ENCODE measurements around the gene CCL7. TPM values are rescaled to one million over a fixed set of nuclear protein-coding genes. Genes with fewer than 3 reads are reported as not detected.

Gene CCL7
- total and polyA plus RNA-seq, 9 of the 15 experiments (the other 6 are each of a cell fraction or from before 2014, with no cell fraction given), result not detected

- WGBS (ENCODE audit: insufficient coverage, low coverage, missing lambda C conversion rate), result 0% methylated on average over 4 of the region's 4 CpGs
- ATAC-seq, result no peak
- BruUV-seq (replicated peaks), result no TSS peak
- no peaks in the 10 kb centered on the region for H3K36me3 ChIP-seq (ENCODE audit: control insufficient read depth, insufficient read depth, low read length)
- H4K20me1 ChIP-seq (replicated peaks; ENCODE audit: control insufficient read depth, insufficient read depth, low read length), result no peaks in the 10 kb centered on the region
- ChIA-PET POLR2A (no interaction called here), CTCF (ENCODE audit: low intra/inter-chr PET ratio) (no interaction called here)
- no peak for TF ChIP-seq CGGBP1 (CRISPR knock-in tag; IDR thresholded peaks at IDR 0.05)
- no peak for TF ChIP-seq HBP1 (CRISPR knock-in tag; IDR thresholded peaks at IDR 0.05)
- H3K79me2 ChIP-seq (ENCODE audit: control insufficient read depth, insufficient read depth, low read length), result no peaks in the 10 kb centered on the region
- DNase-seq (ENCODE audit: extremely low read depth in 1 of 4, low spot score in 3 of 4), result no peak
- H3K9me1 ChIP-seq (ENCODE audit: control insufficient read depth, insufficient read depth, low read length), result no peaks in the 10 kb centered on the region
- no peak overlapping the region for H3K4me2 ChIP-seq (ENCODE audit: insufficient read depth, low read length)
- H3K4me1 ChIP-seq (replicated peaks in 1 of 2; ENCODE audit: control insufficient read depth in 2 of 2, insufficient read depth in 2 of 2, low read length in 2 of 2), result no peaks in the 10 kb centered on the region
- intact Hi-C loops (cut with micrococcal nuclease) (no loop called here), in situ Hi-C loops (cut with MboI) (no loop called here)
- H3K9ac ChIP-seq (ENCODE audit: insufficient read depth in 1 of 2, low read depth in 2 of 2, low read length in 2 of 2), result no peak overlapping the region
- H2AFZ ChIP-seq (ENCODE audit: low read depth, low read length), result no peak overlapping the region
- H3K4me3 ChIP-seq, result no peak overlapping the region
- no peak overlapping the region for H3K27ac ChIP-seq (ENCODE audit: extremely low read depth, low read depth, low read length)
- 0 out of 5 replicates have a peak, but pooled peaks cover 2 to 5% of the 10 kb centered on the region in 2 experiments for H3K27me3 ChIP-seq (ENCODE audit: control insufficient read depth in 2 of 2, insufficient read depth in 2 of 2, low read length in 2 of 2)
- FAIRE-seq, result no peak
- no peaks in the 10 kb centered on the region for H3K9me3 ChIP-seq (replicated peaks; ENCODE audit: control insufficient read depth, insufficient read depth, low read depth, low read length)
Observed at GRCh38 chr17:34313164-34313563, 43.1 kb downstream of the CCL7 start.

GRCh38 chr17:34314279-34314678 is 44.3 kb downstream of the CCL7 start:
- Histone ChIP-seq H3K9me3 (replicated peaks; ENCODE audit: control insufficient read depth, insufficient read depth, low read depth, low read length) (no peaks in the 10 kb centered on the region), H3K27ac (ENCODE audit: extremely low read depth, low read depth, low read length) (no peak overlapping the region), H2AFZ (ENCODE audit: low read depth, low read length) (no peak overlapping the region), H3K9me1 (ENCODE audit: control insufficient read depth, insufficient read depth, low read length) (no peaks in the 10 kb centered on the region), H3K79me2 (ENCODE audit: control insufficient read depth, insufficient read depth, low read length) (no peaks in the 10 kb centered on the region), H4K20me1 (replicated peaks; ENCODE audit: control insufficient read depth, insufficient read depth, low read length) (no peaks in the 10 kb centered on the region), H3K36me3 (ENCODE audit: control insufficient read depth, insufficient read depth, low read length) (no peaks in the 10 kb centered on the region), H3K27me3 (ENCODE audit: control insufficient read depth in 2 of 2, insufficient read depth in 2 of 2, low read length in 2 of 2) (0 out of 5 replicates have a peak, but pooled peaks cover 2 to 5% of the 10 kb centered on the region in 2 experiments), H3K4me1 (replicated peaks in 1 of 2; ENCODE audit: control insufficient read depth in 2 of 2, insufficient read depth in 2 of 2, low read length in 2 of 2) (no peaks in the 10 kb centered on the region; a peak in 1 of 5 replicates), H3K4me3 (no peak overlapping the region), H3K4me2 (ENCODE audit: insufficient read depth, low read length) (no peak overlapping the region), H3K9ac (ENCODE audit: insufficient read depth in 1 of 2, low read depth in 2 of 2, low read length in 2 of 2) (no peak overlapping the region)
- FAIRE-seq, result no peak
- POLR2A ChIA-PET, result no interaction called here
- BruUV-seq (replicated peaks), result no TSS peak
- in situ Hi-C loops (cut with MboI) (no loop called here), intact Hi-C loops (cut with micrococcal nuclease) (no loop called here)
- ATAC-seq, result no peak
- no peak for DNase-seq (ENCODE audit: extremely low read depth in 1 of 4, low spot score in 3 of 4)
- TF ChIP-seq GATA2 (CRISPR knock-in tag; IDR thresholded peaks at IDR 0.05) (no peak), JUND (IDR thresholded peaks at IDR 0.05; ENCODE audit: borderline replicate concordance, low read depth, low read length) (no peak), JUND (tag; IDR thresholded peaks at IDR 0.05; ENCODE audit: borderline replicate concordance, low read depth, low read length) (no peak), MNT (conservative IDR thresholded peaks at IDR 0.05) (no peak)
- CTCF ChIA-PET (ENCODE audit: low intra/inter-chr PET ratio), result no interaction called here
- 0% methylated on average over 4 of the region's 4 CpGs for WGBS (ENCODE audit: insufficient coverage, low coverage, missing lambda C conversion rate)
